ENCODE measurements around the gene LENG9. TPM values are rescaled to one million over a fixed set of nuclear protein-coding genes. Genes with fewer than 3 reads are reported as not detected.

The LENG9 gene
- total and polyA plus RNA-seq, 2 of the 13 experiments (the other 11 are each of a cell fraction or from before 2014, with no cell fraction given): 0.75 to 2.9 TPM

DNA sequence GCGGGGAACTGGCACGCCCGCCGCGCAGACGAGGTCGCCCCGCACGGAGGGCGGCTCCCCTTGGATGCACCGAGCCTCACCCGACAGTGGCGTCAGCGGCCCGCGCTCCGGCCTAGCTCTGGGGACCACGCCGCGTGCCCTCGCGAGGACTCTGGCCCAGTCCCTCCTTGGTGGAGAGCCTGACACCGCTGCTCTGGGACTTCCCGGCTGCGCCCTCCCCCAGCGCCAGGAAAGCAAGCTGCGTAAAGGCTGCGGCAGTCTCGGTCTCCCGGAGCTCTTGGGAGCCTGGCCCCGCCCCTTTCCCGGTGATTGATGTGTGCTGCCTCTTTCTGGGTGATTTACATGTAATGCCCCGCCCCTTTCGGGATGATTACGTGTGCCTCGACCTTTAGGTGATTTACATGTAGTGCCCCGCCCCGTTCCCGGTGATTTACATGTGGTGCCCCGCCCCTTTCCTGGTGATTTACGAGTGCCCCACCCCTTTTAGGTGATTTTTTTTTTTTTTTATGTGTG lies at the start of gene LENG9 (continued):
- TF ChIP-seq HOXA9 (CRISPR knock-in tag; IDR thresholded peaks at IDR 0.05; ENCODE audit: borderline replicate concordance) (no peak), GTF2F1 (IDR thresholded peaks at IDR 0.05; ENCODE audit: low read length) (no peak), ZNF382 (CRISPR knock-in tag; IDR thresholded peaks at IDR 0.05; ENCODE audit: borderline replicate concordance) (no peak), ZBTB21 (CRISPR knock-in tag; IDR thresholded peaks at IDR 0.05) (no peak), ZNF841 (CRISPR knock-in tag; IDR thresholded peaks at IDR 0.05; ENCODE audit: borderline replicate concordance) (no peak), ZNF644 (CRISPR knock-in tag; IDR thresholded peaks at IDR 0.05; ENCODE audit: low read depth) (no peak), CENPX (CRISPR knock-in tag; IDR thresholded peaks at IDR 0.05) (no peak), RBAK (CRISPR knock-in tag; IDR thresholded peaks at IDR 0.05) (no peak), GTF3A (CRISPR knock-in tag; conservative IDR thresholded peaks at IDR 0.05) (no peak)
- TF ChIP-seq, protein P1, sequence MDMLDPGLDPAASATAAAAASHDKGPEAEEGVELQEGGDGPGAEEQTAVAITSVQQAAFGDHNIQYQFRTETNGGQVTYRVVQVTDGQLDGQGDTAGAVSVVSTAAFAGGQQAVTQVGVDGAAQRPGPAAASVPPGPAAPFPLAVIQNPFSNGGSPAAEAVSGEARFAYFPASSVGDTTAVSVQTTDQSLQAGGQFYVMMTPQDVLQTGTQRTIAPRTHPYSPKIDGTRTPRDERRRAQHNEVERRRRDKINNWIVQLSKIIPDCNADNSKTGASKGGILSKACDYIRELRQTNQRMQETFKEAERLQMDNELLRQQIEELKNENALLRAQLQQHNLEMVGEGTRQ (IDR thresholded peaks at IDR 0.05; ENCODE audit: low read depth, low read length): no peak
- TF ChIP-seq, protein P1 (CRISPR knock-in tag; IDR thresholded peaks at IDR 0.05; ENCODE audit: borderline replicate concordance): no peak
- TF ChIP-seq, protein P2, sequence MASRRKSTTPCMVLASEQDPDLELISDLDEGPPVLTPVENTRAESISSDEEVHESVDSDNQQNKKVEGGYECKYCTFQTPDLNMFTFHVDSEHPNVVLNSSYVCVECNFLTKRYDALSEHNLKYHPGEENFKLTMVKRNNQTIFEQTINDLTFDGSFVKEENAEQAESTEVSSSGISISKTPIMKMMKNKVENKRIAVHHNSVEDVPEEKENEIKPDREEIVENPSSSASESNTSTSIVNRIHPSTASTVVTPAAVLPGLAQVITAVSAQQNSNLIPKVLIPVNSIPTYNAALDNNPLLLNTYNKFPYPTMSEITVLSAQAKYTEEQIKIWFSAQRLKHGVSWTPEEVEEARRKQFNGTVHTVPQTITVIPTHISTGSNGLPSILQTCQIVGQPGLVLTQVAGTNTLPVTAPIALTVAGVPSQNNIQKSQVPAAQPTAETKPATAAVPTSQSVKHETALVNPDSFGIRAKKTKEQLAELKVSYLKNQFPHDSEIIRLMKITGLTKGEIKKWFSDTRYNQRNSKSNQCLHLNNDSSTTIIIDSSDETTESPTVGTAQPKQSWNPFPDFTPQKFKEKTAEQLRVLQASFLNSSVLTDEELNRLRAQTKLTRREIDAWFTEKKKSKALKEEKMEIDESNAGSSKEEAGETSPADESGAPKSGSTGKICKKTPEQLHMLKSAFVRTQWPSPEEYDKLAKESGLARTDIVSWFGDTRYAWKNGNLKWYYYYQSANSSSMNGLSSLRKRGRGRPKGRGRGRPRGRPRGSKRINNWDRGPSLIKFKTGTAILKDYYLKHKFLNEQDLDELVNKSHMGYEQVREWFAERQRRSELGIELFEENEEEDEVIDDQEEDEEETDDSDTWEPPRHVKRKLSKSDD (CRISPR knock-in tag; IDR thresholded peaks at IDR 0.05; ENCODE audit: low read depth): no peak
- TF ChIP-seq, protein P3, sequence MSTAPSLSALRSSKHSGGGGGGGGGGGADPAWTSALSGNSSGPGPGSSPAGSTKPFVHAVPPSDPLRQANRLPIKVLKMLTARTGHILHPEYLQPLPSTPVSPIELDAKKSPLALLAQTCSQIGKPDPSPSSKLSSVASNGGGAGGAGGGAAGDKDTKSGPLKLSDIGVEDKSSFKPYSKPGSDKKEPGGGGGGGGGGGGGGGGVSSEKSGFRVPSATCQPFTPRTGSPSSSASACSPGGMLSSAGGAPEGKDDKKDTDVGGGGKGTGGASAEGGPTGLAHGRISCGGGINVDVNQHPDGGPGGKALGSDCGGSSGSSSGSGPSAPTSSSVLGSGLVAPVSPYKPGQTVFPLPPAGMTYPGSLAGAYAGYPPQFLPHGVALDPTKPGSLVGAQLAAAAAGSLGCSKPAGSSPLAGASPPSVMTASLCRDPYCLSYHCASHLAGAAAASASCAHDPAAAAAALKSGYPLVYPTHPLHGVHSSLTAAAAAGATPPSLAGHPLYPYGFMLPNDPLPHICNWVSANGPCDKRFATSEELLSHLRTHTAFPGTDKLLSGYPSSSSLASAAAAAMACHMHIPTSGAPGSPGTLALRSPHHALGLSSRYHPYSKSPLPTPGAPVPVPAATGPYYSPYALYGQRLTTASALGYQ (CRISPR knock-in tag; IDR thresholded peaks at IDR 0.05): no peak
- TF ChIP-seq, protein P4, sequence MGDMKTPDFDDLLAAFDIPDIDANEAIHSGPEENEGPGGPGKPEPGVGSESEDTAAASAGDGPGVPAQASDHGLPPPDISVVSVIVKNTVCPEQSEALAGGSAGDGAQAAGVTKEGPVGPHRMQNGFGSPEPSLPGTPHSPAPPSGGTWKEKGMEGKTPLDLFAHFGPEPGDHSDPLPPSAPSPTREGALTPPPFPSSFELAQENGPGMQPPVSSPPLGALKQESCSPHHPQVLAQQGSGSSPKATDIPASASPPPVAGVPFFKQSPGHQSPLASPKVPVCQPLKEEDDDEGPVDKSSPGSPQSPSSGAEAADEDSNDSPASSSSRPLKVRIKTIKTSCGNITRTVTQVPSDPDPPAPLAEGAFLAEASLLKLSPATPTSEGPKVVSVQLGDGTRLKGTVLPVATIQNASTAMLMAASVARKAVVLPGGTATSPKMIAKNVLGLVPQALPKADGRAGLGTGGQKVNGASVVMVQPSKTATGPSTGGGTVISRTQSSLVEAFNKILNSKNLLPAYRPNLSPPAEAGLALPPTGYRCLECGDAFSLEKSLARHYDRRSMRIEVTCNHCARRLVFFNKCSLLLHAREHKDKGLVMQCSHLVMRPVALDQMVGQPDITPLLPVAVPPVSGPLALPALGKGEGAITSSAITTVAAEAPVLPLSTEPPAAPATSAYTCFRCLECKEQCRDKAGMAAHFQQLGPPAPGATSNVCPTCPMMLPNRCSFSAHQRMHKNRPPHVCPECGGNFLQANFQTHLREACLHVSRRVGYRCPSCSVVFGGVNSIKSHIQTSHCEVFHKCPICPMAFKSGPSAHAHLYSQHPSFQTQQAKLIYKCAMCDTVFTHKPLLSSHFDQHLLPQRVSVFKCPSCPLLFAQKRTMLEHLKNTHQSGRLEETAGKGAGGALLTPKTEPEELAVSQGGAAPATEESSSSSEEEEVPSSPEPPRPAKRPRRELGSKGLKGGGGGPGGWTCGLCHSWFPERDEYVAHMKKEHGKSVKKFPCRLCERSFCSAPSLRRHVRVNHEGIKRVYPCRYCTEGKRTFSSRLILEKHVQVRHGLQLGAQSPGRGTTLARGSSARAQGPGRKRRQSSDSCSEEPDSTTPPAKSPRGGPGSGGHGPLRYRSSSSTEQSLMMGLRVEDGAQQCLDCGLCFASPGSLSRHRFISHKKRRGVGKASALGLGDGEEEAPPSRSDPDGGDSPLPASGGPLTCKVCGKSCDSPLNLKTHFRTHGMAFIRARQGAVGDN (CRISPR knock-in tag; IDR thresholded peaks at IDR 0.05): peak; percentile 83
- TF ChIP-seq, protein P5, sequence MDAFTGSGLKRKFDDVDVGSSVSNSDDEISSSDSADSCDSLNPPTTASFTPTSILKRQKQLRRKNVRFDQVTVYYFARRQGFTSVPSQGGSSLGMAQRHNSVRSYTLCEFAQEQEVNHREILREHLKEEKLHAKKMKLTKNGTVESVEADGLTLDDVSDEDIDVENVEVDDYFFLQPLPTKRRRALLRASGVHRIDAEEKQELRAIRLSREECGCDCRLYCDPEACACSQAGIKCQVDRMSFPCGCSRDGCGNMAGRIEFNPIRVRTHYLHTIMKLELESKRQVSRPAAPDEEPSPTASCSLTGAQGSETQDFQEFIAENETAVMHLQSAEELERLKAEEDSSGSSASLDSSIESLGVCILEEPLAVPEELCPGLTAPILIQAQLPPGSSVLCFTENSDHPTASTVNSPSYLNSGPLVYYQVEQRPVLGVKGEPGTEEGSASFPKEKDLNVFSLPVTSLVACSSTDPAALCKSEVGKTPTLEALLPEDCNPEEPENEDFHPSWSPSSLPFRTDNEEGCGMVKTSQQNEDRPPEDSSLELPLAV (CRISPR knock-in tag; conservative IDR thresholded peaks at IDR 0.05; ENCODE audit: low read depth): no peak
- TF ChIP-seq, protein P6, sequence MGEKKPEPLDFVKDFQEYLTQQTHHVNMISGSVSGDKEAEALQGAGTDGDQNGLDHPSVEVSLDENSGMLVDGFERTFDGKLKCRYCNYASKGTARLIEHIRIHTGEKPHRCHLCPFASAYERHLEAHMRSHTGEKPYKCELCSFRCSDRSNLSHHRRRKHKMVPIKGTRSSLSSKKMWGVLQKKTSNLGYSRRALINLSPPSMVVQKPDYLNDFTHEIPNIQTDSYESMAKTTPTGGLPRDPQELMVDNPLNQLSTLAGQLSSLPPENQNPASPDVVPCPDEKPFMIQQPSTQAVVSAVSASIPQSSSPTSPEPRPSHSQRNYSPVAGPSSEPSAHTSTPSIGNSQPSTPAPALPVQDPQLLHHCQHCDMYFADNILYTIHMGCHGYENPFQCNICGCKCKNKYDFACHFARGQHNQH (CRISPR knock-in tag; IDR thresholded peaks at IDR 0.05): no peak

All from HepG2 (cell line).